ENCODE results near the gene NRDC.
"Not testable (repeated sequence)": the region's sequence is repeated elsewhere in the genome, so short reads cannot be mapped to it uniquely, and the experiment has no call there.

Gene NRDC

DNA sequence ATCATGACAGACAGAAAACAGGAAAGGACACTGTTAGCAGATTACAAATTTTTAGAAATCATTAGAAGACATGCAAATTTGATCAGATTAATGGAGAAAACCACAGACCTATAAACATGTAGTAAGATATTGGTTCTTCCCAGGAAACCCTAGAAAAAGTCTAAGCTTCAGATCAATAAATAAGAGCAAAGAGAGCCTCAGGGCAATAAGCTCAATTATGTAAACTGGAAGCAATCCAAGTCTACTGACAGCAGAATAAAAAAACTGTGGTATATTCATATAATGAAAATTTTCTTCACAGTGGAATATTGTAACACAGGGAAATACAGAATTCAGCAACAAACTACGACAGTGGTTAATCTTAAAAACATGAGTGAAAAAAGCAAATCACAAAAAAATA, 36.3 kb downstream of the NRDC start:
- DNase-seq (ENCODE audit: low read depth in 4 of 4, low spot score in 1 of 4): no peak

DNA sequence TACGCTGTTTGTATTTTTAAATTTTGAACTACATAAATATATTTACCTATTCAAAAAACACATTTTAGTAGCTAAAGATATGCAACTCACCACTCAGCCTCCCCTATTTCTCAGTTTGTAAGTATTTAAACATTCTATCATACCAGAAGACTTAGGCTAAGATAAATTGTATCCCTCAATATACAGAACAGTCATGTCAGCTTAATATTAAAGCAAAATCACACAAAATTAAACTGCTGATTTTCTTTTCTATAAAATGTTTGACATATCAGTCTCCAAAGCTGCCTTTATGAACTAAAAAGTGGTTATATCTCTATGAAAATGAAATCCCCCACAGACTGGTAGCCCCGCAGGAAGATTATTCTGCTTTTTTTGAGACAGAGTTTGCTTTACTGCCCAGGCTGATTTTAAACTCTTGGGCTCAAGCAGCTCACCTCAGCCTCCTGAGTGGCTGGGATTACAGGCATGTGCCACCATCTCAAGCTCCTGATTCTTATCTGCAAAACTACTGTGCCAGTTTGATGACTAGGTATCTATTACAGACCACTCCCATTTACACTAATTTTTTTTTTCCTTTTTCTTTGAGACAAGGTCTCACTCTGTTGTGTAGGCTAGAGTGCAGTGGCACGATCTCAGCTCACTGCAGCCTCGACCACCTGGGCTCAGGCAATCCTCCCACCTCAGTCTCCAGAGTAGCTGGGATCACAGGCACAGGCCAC, 37.6 kb downstream of the NRDC start:
- DNase-seq (ENCODE audit: low read depth in 4 of 4, low spot score in 1 of 4): no peak

DNA sequence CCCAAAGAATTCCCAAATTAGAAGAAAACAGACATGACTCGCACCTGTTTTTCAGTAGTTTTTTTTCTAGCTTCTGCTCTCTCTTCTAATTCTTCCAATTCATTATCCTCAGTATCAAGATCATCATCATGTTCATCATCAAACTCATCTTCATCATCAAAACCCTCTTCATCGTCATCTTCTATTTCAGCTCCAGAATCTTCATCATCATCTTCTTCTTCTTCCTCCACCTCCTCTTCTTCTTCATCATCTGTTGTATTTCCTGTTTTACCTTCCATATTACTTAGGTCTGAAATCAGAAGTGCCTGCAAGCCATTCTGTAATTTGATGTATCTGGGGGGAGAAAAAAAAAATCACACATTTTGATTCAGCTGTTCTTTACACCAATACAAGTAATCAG, 38.3 kb downstream of the NRDC start:
- no peak for DNase-seq (ENCODE audit: low read depth in 4 of 4, low spot score in 1 of 4)

DNA sequence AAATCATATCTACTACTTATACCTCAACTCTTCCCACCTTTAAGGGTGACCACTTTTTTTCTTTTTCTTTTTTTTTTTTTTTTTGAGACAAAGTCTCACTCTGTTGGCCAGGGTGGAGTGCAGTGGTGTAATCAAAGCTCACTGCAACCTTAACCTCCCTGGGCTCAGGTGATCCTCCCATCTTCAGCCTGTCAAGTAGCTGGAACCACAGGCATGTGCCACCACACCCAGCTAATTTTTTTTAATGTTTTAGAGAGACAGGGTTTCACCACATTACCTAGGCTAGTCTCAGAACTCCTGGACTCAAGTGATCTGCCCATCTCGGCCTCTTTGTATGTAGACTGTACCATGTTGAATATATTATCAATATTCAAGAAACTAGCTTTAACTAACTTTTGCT, 39.4 kb downstream of the NRDC start:
- no peak for DNase-seq (ENCODE audit: low read depth in 4 of 4, low spot score in 1 of 4)

DNA sequence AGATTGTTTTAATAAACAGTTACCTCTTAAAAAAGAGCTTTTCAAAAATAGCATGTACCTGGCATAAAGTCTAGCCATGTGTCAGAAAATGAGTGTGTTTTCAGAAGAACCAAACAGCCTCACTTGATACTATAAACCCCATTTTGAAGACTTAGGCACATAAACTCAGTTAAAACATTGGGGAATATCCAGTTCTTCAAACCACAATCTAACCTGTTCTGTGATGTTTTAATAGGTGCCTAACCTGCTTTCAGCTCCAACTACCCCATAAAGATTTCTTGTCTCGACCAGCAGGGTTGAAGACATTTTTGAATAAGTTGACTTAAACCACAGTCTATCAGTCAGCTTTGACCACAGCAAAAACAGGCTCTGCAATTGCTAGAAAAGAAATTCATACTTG, 41.3 kb downstream of the NRDC start:
- DNase-seq (ENCODE audit: low read depth in 4 of 4, low spot score in 1 of 4): no peak

DNA sequence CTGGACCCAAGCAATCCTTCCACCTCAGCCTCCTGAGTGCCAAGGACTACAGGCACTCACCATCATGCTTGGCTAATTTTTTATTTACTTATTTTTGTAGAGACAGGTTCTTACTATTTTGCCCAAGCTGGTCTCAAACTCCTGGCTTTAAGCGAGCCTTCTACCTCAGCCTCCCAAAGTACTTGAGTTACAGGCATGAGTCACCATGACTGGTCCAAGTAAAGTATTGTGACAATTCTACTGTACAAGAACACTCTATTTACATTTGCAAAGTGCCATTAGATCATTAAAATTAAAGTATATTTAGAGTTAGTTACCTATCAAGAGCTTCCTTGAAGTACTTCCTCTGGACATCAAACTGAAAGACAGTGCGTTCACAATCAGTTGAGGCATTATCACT, 44.8 kb downstream of the NRDC start:
- DNase-seq (ENCODE audit: low read depth in 4 of 4, low spot score in 1 of 4): no peak

DNA sequence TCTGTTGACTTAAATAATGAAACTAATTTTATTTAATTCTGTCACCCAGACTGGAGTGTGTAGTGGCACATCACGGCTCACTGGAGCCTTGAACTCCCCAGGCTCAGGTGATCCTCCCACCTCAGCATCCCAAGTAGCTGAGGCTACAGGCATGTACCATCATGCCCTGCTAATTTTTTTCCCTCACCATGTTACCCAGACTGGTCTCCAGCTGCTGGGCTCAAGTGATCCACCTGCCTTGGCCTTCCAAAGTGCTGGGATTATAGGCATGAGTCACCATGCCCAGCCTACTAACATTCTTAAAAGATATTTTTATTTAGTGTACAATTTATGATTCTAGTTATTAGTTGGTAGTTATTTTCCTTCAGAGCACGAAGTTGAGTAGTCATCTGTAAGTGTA, 49.5 kb downstream of the NRDC start:
- DNase-seq (ENCODE audit: low read depth in 4 of 4, low spot score in 1 of 4): no peak

DNA sequence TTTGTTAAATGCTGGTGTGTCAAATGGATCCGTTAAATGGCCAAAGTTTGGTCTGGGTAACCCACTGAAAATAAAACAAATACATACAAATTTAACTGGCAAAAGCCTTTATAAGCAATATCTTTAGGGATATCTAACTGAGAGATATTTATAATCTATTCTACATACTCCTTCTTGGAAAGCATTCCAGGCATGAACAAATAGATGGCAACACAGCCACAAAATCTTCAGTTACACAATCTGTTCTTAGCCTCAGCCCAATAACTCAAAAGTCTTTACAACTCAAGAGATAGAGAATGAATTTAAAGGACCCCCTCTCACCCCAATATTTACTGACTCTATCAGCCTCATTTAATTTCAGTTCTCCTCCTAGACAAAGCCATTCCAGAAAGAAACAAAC, 58.7 kb downstream of the NRDC start:
- no peak for DNase-seq (ENCODE audit: low read depth in 4 of 4, low spot score in 1 of 4)

DNA sequence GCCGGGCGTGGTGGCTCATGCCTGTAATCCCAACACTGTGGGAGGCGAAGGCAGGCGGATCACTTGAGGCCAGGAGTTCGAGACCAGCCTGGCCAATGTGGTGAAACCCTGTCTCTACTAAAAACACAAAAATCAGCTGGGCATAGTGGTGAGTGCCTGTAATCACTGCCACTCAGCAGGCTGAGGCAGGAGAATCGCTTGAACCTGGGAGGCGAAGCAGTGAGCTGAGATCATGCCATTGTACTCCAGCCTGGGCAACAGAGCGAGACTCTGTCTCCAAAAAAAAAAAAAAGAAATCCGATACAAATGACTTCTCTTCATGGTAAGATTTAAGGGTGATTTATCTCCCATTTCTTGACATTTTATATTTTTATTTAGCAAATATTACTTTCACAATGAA, 59.5 kb downstream of the NRDC start:
- not testable (repeated sequence) for DNase-seq (ENCODE audit: low read depth in 4 of 4, low spot score in 1 of 4)

DNA sequence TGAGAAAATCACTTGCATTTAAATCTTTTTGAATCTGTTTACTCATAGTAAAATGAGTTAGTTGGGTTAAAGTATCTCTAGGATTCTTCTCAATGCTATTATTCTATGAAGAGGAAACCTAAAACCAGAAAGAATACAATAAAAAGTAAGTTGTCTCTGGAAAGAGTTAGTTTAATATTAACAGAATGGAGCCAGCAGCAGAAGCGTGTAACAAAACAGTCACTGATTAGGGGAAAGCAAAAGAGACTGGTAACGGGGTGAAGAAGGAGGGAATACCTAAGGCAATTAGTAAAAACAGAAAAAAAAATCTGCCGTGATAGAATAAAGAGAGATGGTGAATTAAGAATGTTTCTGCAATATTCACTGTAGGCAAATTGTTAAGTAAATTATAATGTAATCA, 60.0 kb downstream of the NRDC start:
- DNase-seq (ENCODE audit: low read depth in 4 of 4, low spot score in 1 of 4): no peak

DNA sequence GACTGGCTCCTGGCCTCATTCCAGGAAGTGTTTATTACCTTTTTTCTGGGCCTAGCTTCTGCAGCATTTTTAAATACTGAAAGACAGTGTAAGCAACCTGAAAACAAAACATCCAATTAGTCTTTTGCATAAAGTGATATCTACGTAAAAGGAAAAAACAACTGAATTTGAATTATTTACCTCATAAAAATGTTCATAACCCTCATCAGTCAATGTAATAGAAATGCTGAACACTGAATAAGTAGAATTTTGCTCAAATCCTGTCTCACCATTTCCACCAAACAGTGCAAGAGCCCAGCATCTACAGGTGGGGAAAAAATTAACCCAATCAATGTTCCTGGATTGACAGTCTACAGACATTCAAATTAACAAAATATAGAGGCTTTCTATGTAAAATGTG, 64.0 kb downstream of the NRDC start:
- no peak for DNase-seq (ENCODE audit: low read depth in 4 of 4, low spot score in 1 of 4)

DNA sequence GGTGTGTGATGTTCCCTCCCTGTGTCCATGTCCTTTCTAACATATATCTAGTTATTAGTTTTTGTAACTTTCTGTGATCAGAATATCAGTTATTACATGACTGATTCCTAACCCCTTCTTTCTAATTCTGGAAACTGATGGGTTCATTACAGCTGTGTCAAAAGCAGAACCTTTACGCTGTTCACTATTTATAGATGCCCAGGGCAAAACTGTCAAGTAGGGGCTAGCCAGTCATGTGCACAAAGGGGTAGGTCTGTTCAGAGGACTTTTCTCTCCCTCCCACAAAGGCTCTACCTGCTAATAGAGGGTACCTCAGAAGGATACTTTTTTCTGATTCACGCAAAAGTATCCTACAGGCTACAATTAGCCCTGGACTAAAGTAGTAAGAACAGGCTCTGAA, 79.2 kb downstream of the NRDC start:
- DNase-seq (ENCODE audit: low read depth in 4 of 4, low spot score in 1 of 4): no peak

DNA sequence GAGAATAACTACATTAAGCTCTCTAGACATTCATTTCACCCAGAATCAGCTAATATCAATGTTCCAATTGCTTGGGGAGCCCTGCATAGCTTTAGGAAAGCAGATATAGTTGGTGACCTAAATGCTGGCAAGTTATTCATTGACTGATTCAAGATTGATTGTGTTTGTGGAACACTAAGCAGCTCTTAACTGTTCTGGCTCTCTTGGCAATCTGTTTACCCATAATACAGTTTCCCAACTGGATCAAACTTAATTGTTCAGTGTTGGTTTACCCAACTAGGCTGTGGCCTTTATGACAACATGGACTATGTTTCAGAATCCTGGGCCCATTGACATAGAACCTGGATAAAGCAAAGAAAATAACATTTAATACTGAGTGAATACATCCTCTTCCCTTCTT, 83.7 kb downstream of the NRDC start:
- DNase-seq (ENCODE audit: low read depth in 4 of 4, low spot score in 1 of 4): no peak

DNA sequence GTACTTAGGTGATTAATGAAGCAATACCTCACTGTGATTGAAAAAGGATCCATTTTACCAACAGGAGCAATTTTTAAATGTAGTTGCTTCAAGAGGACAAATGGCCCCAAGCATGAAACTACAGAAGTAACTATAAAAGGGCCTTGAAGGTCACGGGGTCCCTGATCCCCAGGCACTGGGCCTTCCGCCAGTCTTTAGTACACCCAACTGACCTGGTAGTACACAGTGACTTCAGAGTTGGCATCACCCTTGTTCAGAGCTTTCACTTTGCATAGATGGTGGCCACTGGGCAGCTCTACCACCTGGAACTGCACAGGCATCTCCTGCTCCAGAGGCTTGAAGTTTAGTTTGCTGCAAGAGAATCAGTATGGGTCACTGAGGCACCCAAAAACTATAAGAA, 84.3 kb downstream of the NRDC start:
- no peak for DNase-seq (ENCODE audit: low read depth in 4 of 4, low spot score in 1 of 4)

DNA sequence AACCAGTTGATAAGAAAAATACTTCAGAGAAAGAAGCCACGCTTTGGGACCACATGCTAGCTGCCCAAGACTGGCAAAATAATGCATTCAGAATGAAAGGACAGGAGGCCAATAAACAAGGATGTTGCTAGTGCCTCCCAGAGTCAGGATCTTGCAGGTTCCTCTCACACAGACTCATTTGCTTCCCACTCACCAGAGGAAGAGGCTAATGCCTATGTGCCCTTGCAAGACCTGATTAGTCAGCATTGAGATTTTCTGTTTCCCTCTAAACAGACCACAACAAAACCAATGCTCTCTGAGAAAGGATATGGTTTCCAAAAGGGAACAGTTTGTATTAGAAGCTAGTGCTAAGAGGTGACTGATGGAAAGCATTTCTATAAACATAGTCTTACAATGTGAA, 85.7 kb downstream of the NRDC start:
- DNase-seq (ENCODE audit: low read depth in 4 of 4, low spot score in 1 of 4): no peak

DNA sequence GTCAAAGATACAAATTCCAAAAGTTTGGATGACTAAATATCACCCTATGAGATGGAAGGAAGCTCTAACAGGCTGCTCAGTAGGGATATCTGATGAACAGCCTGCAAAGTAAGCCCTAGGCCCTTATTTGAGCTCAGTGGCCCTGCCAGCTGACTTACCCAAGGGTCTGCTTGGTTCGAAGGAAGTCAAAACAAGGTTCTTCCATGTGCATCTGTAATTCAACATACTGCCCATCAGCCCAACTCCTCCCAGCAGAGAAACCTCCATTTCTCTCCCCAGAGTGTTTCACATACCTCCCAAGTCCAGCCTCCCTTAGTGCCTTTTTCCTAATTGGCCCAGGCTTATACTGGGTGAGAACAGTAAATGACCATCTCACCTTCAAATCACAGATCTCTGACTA, 86.6 kb downstream of the NRDC start:
- DNase-seq (ENCODE audit: low read depth in 4 of 4, low spot score in 1 of 4): no peak

DNA sequence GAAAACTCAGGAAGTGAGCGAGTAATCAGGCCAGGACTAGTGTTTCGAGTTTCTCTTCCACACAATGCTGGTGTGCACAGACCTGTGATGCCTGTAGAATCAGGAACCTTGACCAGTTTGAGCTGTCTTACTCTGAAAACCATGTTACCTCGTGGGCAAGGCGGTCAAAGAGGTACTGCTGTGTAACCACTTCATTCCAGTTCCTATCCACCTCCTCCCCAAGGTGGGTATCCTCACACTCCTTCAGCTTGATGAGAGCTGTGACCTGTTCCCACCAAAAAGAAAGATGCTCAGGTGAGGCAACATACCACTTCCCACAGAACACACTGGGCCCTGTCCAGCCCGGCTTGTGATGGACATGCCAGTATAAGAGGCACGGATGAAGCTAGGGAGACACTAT, 88.1 kb downstream of the NRDC start:
- no peak for DNase-seq (ENCODE audit: low read depth in 4 of 4, low spot score in 1 of 4)

DNA sequence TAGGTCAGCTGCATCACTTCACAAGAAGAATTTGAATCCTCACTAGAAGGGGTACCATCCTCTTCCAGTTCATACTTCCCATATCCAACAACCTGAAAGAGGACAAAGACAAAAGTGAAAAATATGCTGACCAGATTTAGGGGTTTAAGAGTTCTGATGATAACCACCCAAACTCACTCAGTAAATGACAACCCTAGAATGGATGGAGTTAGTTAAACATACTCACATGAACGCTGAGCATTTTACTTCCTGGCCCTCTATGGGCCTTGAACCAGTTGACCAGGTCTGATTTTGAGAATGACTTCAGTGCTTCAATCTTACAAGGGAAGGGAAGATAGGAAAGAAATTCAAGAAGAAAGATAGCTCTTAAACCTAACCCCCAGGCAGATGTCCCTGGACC, 89.2 kb downstream of the NRDC start:
- DNase-seq (ENCODE audit: low read depth in 4 of 4, low spot score in 1 of 4): no peak

DNA sequence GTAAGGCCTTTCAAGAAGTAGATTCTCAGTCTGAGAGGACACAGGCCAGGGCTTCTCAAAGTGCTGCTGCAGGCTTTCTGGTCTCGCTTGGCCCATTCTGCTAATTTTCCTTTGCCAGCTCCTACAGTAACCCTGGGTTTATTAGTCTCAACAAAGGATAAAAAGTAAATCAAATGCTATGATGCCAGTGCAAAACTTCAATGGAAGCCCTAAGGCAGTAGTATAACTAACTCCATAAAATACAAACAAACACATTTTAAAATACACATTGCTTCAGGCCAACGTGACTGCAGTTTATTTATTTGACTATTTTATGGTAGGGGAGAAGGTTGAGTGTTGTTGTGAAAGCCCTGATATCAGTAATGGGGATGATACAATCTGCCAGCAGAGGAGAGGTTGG, 89.6 kb downstream of the NRDC start:
- no peak for DNase-seq (ENCODE audit: low read depth in 4 of 4, low spot score in 1 of 4)

DNA sequence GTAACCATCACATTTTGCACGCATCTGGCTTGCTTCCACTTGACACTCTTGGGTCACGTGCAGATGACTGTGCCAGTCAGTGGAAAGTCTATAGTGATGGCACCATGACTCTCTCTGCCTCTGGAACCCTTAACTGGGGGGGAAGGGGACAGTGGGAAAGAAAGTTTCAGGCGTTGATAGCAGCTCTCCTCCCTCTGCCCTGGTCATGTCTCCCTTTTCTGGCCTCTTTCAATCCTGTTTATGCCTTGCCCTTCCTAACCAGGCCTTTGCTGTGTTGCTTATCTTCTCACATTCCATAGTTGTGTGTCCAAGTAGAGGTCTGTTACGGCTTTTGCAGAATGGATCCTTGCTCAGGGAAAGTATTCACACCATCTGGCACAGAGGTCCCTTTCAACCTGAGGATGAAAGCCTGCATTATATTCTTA, 93.5 kb downstream of the NRDC start:
- no peak for DNase-seq (ENCODE audit: low read depth in 4 of 4, low spot score in 1 of 4)

DNA sequence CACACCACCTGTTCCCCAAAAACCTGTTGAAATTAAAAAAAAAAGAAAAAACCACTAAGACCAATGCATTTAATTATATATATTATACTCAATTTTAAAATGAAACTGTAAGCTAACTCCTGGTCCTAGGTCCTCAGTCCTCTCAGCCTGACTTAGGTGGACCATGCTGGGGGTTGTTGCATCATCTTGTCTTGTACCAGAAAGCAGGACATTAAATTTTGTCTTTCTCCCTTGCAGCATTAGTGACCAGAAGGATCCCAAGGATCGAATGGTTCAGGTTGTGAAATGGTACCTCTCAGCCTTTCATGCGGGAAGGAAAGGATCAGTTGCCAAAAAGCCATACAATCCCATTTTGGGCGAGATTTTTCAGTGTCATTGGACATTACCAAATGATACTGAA, 97.6 kb downstream of the NRDC start:
- no peak for DNase-seq (ENCODE audit: low read depth in 4 of 4, low spot score in 1 of 4)

DNA sequence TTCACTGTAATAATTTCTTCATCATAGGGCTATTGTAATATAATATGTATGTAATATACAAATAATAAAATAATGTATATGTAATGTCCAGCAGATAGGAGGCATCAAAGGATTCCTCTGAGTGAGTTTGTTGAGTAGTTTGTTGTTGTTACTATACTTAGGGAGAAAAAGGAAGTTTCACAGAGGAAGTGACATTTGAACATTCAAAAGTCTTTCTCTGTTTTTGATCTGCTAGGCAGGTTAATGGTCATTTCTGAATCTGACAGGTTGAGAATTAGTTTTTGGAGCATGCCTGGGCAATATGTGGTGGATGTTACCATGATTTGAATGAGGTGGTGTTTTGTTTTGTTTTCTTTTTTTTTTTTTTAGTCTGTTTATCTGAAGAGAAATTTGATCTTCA, 102.1 kb downstream of the NRDC start:
- DNase-seq (ENCODE audit: low read depth in 4 of 4, low spot score in 1 of 4): no peak

DNA sequence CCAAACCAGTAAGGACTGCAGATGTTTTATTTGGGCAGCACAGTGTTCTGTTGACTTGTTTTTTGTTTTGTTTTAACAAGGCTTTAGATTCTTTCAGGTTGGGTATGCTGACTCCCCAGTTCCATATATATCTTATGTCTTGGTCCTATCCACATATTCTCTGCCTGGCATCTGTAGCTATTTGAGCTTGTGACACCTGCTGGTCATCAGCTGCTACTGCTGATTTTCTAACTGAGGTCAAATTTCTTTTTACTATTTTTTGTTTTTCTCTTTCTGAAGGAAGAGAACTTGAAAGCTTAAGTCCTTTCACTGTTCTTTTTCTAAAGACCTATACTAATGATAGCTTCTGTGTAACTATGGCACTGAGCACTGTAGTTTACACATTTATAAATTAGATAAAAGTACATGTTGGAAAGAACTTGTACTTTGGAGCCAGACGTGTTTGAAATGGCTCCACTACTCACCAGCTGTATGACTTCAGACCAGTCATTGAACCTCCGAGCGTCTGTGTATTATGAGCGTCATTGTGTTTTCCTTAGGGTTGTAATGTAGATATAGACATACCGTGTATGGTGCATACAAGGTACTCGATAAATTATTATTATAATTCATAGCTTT, 109.4 kb downstream of the NRDC start:
- DNase-seq (ENCODE audit: low read depth in 4 of 4, low spot score in 1 of 4): no peak

All from stimulated activated CD4-positive, alpha-beta T cell treated with anti-CD3 and anti-CD28 coated beads, Interleukin-1b, Interleukin-23, amount 100 ng/mL, for 24 hours (primary cell).